ENCODE measurements around the gene SREBF2.

SREBF2 gene

GRCh38 chr22:41913842-41914534 is 81.1 kb downstream of the SREBF2 start:
- no peak for DNase-seq
- in situ Hi-C loops (cut with HindIII; ENCODE audit: low pct_ligation_motif_present, low pct_unique_long_range_greater_than_20kb, low sequenced_read_pairs) = no loop called here

DNA sequence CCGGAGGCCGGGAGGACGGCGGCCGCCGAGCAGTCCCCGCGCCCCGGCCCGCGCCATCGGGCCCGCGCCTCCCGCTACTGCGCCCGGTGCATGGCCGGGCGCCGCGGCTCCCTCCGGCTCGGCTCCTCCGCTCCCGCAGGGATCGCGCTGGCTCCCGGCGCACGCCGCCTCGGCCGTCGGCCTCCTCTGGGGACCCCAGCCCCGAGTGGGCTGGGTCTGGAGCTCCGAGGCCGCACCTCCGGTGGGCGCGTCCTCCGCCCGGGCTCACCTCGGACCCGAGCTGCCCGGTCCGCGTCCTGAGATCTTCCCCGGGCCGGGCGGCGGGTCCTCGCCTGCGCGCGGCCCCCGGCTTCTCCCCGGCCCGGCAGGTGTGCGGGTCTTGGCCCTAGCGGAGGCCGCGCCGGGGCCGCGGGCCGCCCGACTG is 81.7 kb downstream of the SREBF2 start:
- DNase-seq = no peak
- in situ Hi-C loops (cut with HindIII; ENCODE audit: low pct_ligation_motif_present, low pct_unique_long_range_greater_than_20kb, low sequenced_read_pairs) = no loop called here

DNA sequence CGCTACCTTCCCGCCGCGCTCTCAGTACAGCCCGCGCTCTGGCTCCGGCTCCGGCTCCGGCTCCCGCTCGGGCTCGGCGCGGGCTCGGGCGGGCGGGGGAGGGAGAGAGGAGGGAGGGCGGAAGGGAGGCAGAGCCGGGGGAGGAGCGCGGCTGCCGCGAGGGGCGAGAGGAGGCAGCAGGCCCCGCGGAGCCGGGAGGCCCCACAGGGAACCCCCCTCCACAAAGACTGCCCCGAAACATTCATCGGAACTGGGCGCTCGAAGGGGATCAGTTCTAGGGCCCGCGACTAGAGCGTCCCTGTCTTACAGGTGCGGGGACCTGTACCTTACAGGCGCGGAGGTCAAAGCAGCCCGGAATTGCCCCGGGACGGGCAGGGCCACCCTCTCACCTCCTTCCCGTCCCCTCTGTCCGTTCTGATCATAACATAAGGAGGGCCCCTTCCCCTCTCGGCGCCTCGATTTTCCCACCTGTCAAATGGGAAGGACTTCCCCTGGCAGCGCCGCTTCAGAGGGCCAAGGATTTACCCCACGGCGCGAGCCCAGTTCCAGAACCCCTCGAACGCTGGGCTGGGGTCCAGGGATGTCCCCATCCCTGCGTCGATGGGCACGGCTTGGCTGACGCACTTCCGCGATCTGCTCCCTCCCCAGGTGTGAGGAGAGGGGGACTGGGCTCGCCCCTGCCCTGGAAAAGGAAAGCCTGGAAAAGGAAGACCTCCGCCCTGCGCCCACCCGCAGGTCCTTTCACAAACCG is 82.3 kb downstream of the SREBF2 start, which contains the start of gene SHISA8:
Gene SHISA8 (minus strand): TSS at position 40 of the 751 bp plus-strand sequence. CDS start 407 bp downstream, outside the sequence.
- in situ Hi-C loops (cut with HindIII; ENCODE audit: low pct_ligation_motif_present, low pct_unique_long_range_greater_than_20kb, low sequenced_read_pairs) = no loop called here
- DNase-seq = peak; percentile 57

DNA sequence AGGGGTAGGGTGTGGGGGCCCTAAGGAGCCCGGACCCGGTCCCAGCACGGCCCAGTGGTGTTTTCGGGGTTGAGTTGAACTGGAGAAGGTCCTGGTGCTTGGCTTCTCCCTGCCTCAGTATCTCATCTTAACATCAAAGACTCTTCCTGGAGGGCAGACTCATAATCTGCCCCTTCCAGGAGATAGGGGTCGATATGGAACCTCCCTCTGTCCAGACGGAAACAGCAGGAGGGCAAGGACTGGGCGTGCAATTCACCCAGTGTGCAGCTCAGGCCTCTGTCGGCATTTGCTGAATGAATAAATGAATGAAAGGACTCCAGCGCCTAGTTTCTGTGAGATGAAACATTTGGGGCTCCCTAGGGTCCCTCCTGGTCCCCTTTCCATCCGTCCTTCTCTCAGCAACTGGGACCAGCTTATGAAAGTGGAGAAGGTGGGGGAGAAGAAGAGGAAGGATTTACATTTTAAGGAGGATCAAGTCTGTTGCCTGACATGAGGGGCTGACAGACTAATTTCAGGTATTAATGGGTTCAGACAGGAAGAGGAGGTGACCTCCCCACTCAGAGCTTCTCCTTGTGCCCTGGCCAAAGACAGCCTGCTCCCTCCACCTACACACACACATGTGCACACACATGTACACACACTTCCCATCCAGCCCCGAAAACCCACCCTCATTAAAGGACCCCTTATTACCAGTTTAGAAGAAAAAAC is 83.0 kb downstream of the SREBF2 start:
- no peak for DNase-seq
- in situ Hi-C loops (cut with HindIII; ENCODE audit: low pct_ligation_motif_present, low pct_unique_long_range_greater_than_20kb, low sequenced_read_pairs) = no loop called here

- in situ Hi-C loops (cut with HindIII; ENCODE audit: low pct_ligation_motif_present, low pct_unique_long_range_greater_than_20kb, low sequenced_read_pairs) = no loop called here
- no peak for DNase-seq
Measured at GRCh38 chr22:41916745-41917358, 83.9 kb downstream of the SREBF2 start.

DNA sequence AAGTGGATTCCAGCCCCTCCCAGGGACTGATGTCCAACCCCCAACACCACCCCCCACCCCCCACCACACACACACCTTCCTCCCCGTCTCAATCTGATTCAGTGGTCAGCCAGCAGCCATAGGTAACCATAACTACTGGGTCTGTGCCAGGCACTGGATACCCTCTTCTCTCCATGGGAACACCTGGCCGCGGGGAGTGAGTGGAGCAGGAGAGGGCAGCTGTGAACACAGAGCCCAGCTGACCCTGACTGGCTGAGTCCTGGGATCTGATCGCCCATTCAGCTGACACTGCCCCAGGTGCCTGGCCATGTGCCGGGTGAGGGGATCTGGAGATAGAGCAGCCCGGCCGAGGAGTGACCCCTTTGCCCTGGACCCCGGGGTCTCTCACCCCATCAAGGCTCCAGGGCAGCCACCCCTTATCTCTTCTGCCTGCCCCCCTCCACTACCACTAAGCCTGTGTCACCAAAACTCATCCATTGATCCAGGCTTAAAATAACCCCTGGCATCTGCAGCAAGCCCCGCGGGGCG is 84.5 kb downstream of the SREBF2 start:
- no peak for DNase-seq
- in situ Hi-C loops (cut with HindIII; ENCODE audit: low pct_ligation_motif_present, low pct_unique_long_range_greater_than_20kb, low sequenced_read_pairs) = no loop called here

GRCh38 chr22:41917903-41918791 is 85.2 kb downstream of the SREBF2 start:
- in situ Hi-C loops (cut with HindIII; ENCODE audit: low pct_ligation_motif_present, low pct_unique_long_range_greater_than_20kb, low sequenced_read_pairs) = no loop called here
- DNase-seq = peak; percentile 44

- DNase-seq = peak; percentile 35
- in situ Hi-C loops (cut with HindIII; ENCODE audit: low pct_ligation_motif_present, low pct_unique_long_range_greater_than_20kb, low sequenced_read_pairs) = no loop called here
Measured at GRCh38 chr22:41919357-41920224, 86.7 kb downstream of the SREBF2 start.

GRCh38 chr22:41920271-41920976 is 87.5 kb downstream of the SREBF2 start:
- DNase-seq = no peak
- in situ Hi-C loops (cut with HindIII; ENCODE audit: low pct_ligation_motif_present, low pct_unique_long_range_greater_than_20kb, low sequenced_read_pairs) = no loop called here

GRCh38 chr22:41922328-41922727 is 89.4 kb downstream of the SREBF2 start:
- no peak for DNase-seq
- in situ Hi-C loops (cut with HindIII; ENCODE audit: low pct_ligation_motif_present, low pct_unique_long_range_greater_than_20kb, low sequenced_read_pairs) = no loop called here

GRCh38 chr22:41922940-41923594 is 90.2 kb downstream of the SREBF2 start:
- in situ Hi-C loops (cut with HindIII; ENCODE audit: low pct_ligation_motif_present, low pct_unique_long_range_greater_than_20kb, low sequenced_read_pairs) = no loop called here
- DNase-seq = no peak

- no peak for DNase-seq
- in situ Hi-C loops (cut with HindIII; ENCODE audit: low pct_ligation_motif_present, low pct_unique_long_range_greater_than_20kb, low sequenced_read_pairs) = no loop called here
Measured at GRCh38 chr22:41923595-41924276, 90.8 kb downstream of the SREBF2 start.

- peak; percentile 71 for DNase-seq
- in situ Hi-C loops (cut with HindIII; ENCODE audit: low pct_ligation_motif_present, low pct_unique_long_range_greater_than_20kb, low sequenced_read_pairs) = no loop called here
Measured at GRCh38 chr22:41925783-41926460, 93.0 kb downstream of the SREBF2 start.

GRCh38 chr22:41927813-41928212 is 94.9 kb downstream of the SREBF2 start:
- no peak for DNase-seq
- in situ Hi-C loops (cut with HindIII; ENCODE audit: low pct_ligation_motif_present, low pct_unique_long_range_greater_than_20kb, low sequenced_read_pairs) = no loop called here
